Keratinocyte (primary cell): ENCODE data around the gene ACR. TPM values are rescaled to one million over a fixed set of nuclear protein-coding genes. Genes with fewer than 3 reads are reported as not detected.

ENCODE experiments used
- DNase-seq: peaks from one replicate; pipeline ENCODE4 v3.0.0-alpha.2; 2011; ENCODE audit warnings: low read depth, missing footprints, low spot score
- FAIRE-seq: peaks from 2 replicates; lab custom pipeline; 2011; peaks lifted over from hg19 to GRCh38; lab: Jason Lieb, UNC
- H2AFZ ChIP-seq: 2 replicates; pipeline ENCODE4 v1.6.0; 2012; ENCODE audit warnings: low read length, control low read depth, inconsistent platforms; ENCODE audit not compliant: control insufficient read depth
- H3K27ac ChIP-seq: 2 replicates; pipeline ENCODE4 v1.5.1; 2011; ENCODE audit warnings: low read length; ENCODE audit not compliant: control insufficient read depth, insufficient read depth
- H3K27me3 ChIP-seq: 3 replicates; pipeline ENCODE4 v1.6.0; 2011; ENCODE audit warnings: low read length; ENCODE audit not compliant: control insufficient read depth, insufficient read depth; ENCODE audit errors: extremely low read depth
- H3K36me3 ChIP-seq, 2 experiments: 2 replicates in 1 of 2; 3 replicates in 1 of 2; pipeline ENCODE4 v1.5.1; 2011; ENCODE audit warnings: low read length in 2 of 2, mild to moderate bottlenecking in 1 of 2; ENCODE audit not compliant: control insufficient read depth in 2 of 2, insufficient read depth in 2 of 2; ENCODE audit errors: extremely low read depth in 1 of 2
- H3K4me1 ChIP-seq: 3 replicates; pipeline ENCODE4 v1.5.1; 2011; ENCODE audit warnings: low read length; ENCODE audit not compliant: control insufficient read depth, insufficient read depth; ENCODE audit errors: extremely low read depth
- H3K4me2 ChIP-seq: 3 replicates; pipeline ENCODE4 v1.6.0; 2011; ENCODE audit warnings: low read depth, low read length; ENCODE audit not compliant: control insufficient read depth, insufficient read depth; ENCODE audit errors: extremely low read depth
- H3K4me3 ChIP-seq, 3 experiments: fragments of 200-600 bp in 1 of 3; sonication (generic) in 1 of 3; 2 replicates in 2 of 3; 3 replicates in 1 of 3; pipeline ENCODE4 v1.5.1; 2011 to 2016; ENCODE audit warnings: low read length in 3 of 3, mild to moderate bottlenecking in 3 of 3, control low read depth in 2 of 3, inconsistent platforms in 1 of 3, low read depth in 1 of 3, mixed read lengths in 1 of 3, mixed run types in 1 of 3, moderate library complexity in 1 of 3; ENCODE audit not compliant: control insufficient read depth in 2 of 3, insufficient read depth in 2 of 3; ENCODE audit errors: extremely low read depth in 1 of 3
- H3K79me2 ChIP-seq: 2 replicates; pipeline ENCODE4 v1.6.0; 2012; ENCODE audit warnings: low read length; ENCODE audit not compliant: control insufficient read depth, insufficient read depth
- H3K9ac ChIP-seq: 3 replicates; pipeline ENCODE4 v1.6.0; 2011; ENCODE audit warnings: low read length; ENCODE audit not compliant: control insufficient read depth, insufficient read depth; ENCODE audit errors: extremely low read depth
- H3K9me1 ChIP-seq: 3 replicates; pipeline ENCODE4 v1.6.0; 2011; ENCODE audit warnings: low read length; ENCODE audit not compliant: control insufficient read depth, insufficient read depth; ENCODE audit errors: extremely low read depth
- H3K9me3 ChIP-seq: 2 replicates; pipeline ENCODE4 v1.5.1; 2012; ENCODE audit warnings: low read depth, low read length; ENCODE audit not compliant: control insufficient read depth
- H4K20me1 ChIP-seq: 3 replicates; pipeline ENCODE4 v1.6.0; 2011; ENCODE audit warnings: low read length; ENCODE audit not compliant: control insufficient read depth, insufficient read depth; ENCODE audit errors: extremely low read depth
- CTCF ChIP-seq, 3 experiments: IDR thresholded peaks in 1 of 3; conservative IDR thresholded peaks in 1 of 3; optimal IDR thresholded peaks in 1 of 3; 2 replicates in 2 of 3; 3 replicates in 1 of 3; pipeline versions ENCODE3 to v1.5.1; 2011; ENCODE audit warnings: low read length in 3 of 3, mild to moderate bottlenecking in 3 of 3, moderate library complexity in 2 of 3, control low read depth in 1 of 3, inconsistent platforms in 1 of 3; ENCODE audit not compliant: insufficient read depth in 2 of 3; ENCODE audit errors: extremely low read depth in 1 of 3
- EZH2 ChIP-seq: IDR thresholded peaks from one replicate; pipeline ENCODE4 v1.6.1; 2012; ENCODE audit warnings: inconsistent platforms, mild to moderate bottlenecking, low read length, moderate library complexity
- dilution Hi-C: fragments of 300-500 bp; cut with MboI; formaldehyde crosslinking; loops from one replicate; pipeline ENCODE4 v1.7.0; 2020; ENCODE audit warnings: low sequenced_read_pairs; ENCODE audit not compliant: extremely low pct_ligation_motif_present
- polyA plus RNA-seq, 5 experiments: library from polyadenylated mRNA; depleted of rRNA in 3 of 5; stranded (reverse) in 3 of 5; stranded (forward) in 1 of 5; unstranded in 1 of 5; fragments of >200 nt; gene quantifications; 1 replicate in 1 of 5; 2 replicates in 3 of 5; 3 replicates in 1 of 5; pipeline versions ENCODE4 v1.2.1 to v1.2.3, GENCODE V29; 2011 to 2012; ENCODE audit warnings: missing spikeins in 2 of 5, low read depth in 1 of 5, low replicate concordance in 1 of 5

The ACR gene
- polyA plus RNA-seq, 1 donor (not counting 4 experiments of a cell fraction or from before 2014, with no cell fraction given): not detected

- Histone ChIP-seq H3K27ac (no peak overlapping the region), H3K9me3 (no peaks in the 10 kb centered on the region), H3K79me2 (no peaks in the 10 kb centered on the region), H4K20me1 (no peaks in the 10 kb centered on the region), H3K4me1 (peaks cover 4% of the 10 kb centered on the region), H3K9me1 (no peaks in the 10 kb centered on the region), H3K36me3 (no peaks in the 10 kb centered on the region), H3K4me2 (no peak overlapping the region), H3K27me3 (peaks cover 2% of the 10 kb centered on the region), H2AFZ (no peak overlapping the region), H3K4me3 (no peak overlapping the region), H3K9ac (no peak overlapping the region)
- DNase-seq (no peak), FAIRE-seq (no peak)
- no peak for TF ChIP-seq EZH2
- peak in 2 of 3 experiments; percentile 10 to 12 for TF ChIP-seq CTCF (optimal IDR thresholded peaks at IDR 0.05 in 1 of 3, IDR thresholded peaks at IDR 0.05 in 1 of 3, conservative IDR thresholded peaks at IDR 0.05 in 1 of 3; ENCODE audit: extremely low read depth in 1 of 3, insufficient read depth in 2 of 3, low read length in 3 of 3)
- dilution Hi-C loops: no loop called here
Measured at GRCh38 chr22:50726643-50727340, 11.2 kb upstream of the ACR start.

GRCh38 chr22:50727678-50728522 is 10.1 kb upstream of the ACR start:
- DNase-seq (no peak), FAIRE-seq (no peak)
- TF ChIP-seq EZH2 (no peak), CTCF (optimal IDR thresholded peaks at IDR 0.05 in 1 of 3, IDR thresholded peaks at IDR 0.05 in 1 of 3, conservative IDR thresholded peaks at IDR 0.05 in 1 of 3; ENCODE audit: extremely low read depth in 1 of 3, insufficient read depth in 2 of 3, low read length in 3 of 3) (no peak)
- Histone ChIP-seq H3K36me3 (no peaks in the 10 kb centered on the region), H3K9me1 (no peaks in the 10 kb centered on the region), H3K79me2 (no peaks in the 10 kb centered on the region), H2AFZ (no peak overlapping the region), H3K27me3 (peaks cover 4% of the 10 kb centered on the region), H4K20me1 (no peaks in the 10 kb centered on the region), H3K4me3 (no peak overlapping the region), H3K9me3 (no peaks in the 10 kb centered on the region), H3K4me1 (peaks cover 10% of the 10 kb centered on the region), H3K9ac (no peak overlapping the region), H3K27ac (no peak overlapping the region), H3K4me2 (no peak overlapping the region)
- dilution Hi-C loops: no loop called here
